DND-41 (cell line): ENCODE measurements around the gene MYO5A.

ENCODE experiments used
- EZH2 ChIP-seq: IDR thresholded peaks from 3 replicates; pipeline ENCODE4 v1.6.1; 2012; ENCODE audit warnings: borderline replicate concordance, low read depth, mild to moderate bottlenecking, moderate library complexity, low read length, inconsistent platforms; ENCODE audit not compliant: severe bottlenecking
- TF ChIP-seq, protein P1 (sequence below): IDR thresholded peaks from 2 replicates; pipeline ENCODE4 v1.5.1; 2012; ENCODE audit warnings: borderline replicate concordance, low read length, moderate library complexity, mild to moderate bottlenecking; ENCODE audit not compliant: poor library complexity, severe bottlenecking; ENCODE audit errors: extremely low read depth

DNA sequence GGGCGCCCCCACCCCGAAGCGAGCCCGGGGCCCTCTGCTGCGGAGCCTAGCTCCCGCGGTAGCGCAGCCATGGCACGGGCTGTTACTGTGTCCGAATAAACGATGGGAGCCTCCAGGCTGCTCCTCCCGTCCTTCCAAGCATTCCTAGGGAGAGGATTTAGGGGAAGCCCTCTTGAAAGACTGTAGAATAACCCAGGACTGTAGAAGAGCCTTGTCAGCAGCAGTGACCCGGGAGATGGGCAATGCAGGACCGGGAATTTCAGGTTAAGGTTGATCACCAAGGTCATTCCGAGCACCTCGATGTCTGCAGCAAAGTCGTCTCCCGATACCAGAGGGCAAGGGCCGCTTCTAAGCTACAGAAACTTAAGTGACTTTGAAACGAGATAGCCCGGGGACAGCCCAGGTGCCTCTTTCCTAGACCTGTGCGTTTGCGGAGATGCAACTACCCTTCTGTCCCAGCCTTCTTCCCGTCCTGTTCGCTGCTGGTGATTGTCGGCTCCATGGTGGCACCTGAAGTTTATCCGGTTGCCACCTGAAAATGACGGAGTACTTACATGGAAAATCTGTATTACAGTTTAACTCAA lies 753 bp upstream of the MYO5A start:
- TF ChIP-seq, protein P1, sequence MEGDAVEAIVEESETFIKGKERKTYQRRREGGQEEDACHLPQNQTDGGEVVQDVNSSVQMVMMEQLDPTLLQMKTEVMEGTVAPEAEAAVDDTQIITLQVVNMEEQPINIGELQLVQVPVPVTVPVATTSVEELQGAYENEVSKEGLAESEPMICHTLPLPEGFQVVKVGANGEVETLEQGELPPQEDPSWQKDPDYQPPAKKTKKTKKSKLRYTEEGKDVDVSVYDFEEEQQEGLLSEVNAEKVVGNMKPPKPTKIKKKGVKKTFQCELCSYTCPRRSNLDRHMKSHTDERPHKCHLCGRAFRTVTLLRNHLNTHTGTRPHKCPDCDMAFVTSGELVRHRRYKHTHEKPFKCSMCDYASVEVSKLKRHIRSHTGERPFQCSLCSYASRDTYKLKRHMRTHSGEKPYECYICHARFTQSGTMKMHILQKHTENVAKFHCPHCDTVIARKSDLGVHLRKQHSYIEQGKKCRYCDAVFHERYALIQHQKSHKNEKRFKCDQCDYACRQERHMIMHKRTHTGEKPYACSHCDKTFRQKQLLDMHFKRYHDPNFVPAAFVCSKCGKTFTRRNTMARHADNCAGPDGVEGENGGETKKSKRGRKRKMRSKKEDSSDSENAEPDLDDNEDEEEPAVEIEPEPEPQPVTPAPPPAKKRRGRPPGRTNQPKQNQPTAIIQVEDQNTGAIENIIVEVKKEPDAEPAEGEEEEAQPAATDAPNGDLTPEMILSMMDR: no peak
- no peak for TF ChIP-seq EZH2
